ENCODE results near the gene ITPRIPL1.
A peak's percentile ranks its signal among the peaks of the same experiment; 100 is the strongest.

The ITPRIPL1 gene

GRCh38 chr2:96324721-96325040, 436 bp upstream of the ITPRIPL1 start:
- no peak for TF ChIP-seq CTCF (IDR thresholded peaks at IDR 0.05; ENCODE audit: low read depth, low read length)
- peak overlapping the region; percentile 56; the same call in 1 of the 2 replicates for H3K4me3 ChIP-seq (ENCODE audit: low read depth, low read length)

- peak overlapping the region; percentile 56 for H3K4me3 ChIP-seq (ENCODE audit: low read depth, low read length)
Observed at GRCh38 chr2:96325884-96326255, 753 bp downstream of the ITPRIPL1 start.

GRCh38 chr2:96326564-96326963, 1.4 kb downstream of the ITPRIPL1 start:
- TF ChIP-seq CTCF (IDR thresholded peaks at IDR 0.05; ENCODE audit: low read depth, low read length): no peak
- H3K4me3 ChIP-seq (ENCODE audit: low read depth, low read length): no peak overlapping the region

More at GRCh38 chr2:96325884-96326255, 753 bp downstream of the ITPRIPL1 start:
- no peak for TF ChIP-seq CTCF (IDR thresholded peaks at IDR 0.05; ENCODE audit: low read depth, low read length)

- no peak overlapping the region for H3K4me3 ChIP-seq (ENCODE audit: low read depth, low read length)
- no peak for TF ChIP-seq CTCF (IDR thresholded peaks at IDR 0.05; ENCODE audit: low read depth, low read length)
Observed at GRCh38 chr2:96326990-96327820, 2.1 kb downstream of the ITPRIPL1 start.

GRCh38 chr2:96329456-96329855, 4.3 kb downstream of the ITPRIPL1 start:
- no peak overlapping the region for H3K4me3 ChIP-seq (ENCODE audit: low read depth, low read length)
- no peak for TF ChIP-seq CTCF (IDR thresholded peaks at IDR 0.05; ENCODE audit: low read depth, low read length)

- no peak overlapping the region for H3K4me3 ChIP-seq (ENCODE audit: low read depth, low read length)
- no peak for TF ChIP-seq CTCF (IDR thresholded peaks at IDR 0.05; ENCODE audit: low read depth, low read length)
Observed at GRCh38 chr2:96329874-96330273, 4.8 kb downstream of the ITPRIPL1 start.

- H3K4me3 ChIP-seq (ENCODE audit: low read depth, low read length): no peak overlapping the region
- TF ChIP-seq CTCF (IDR thresholded peaks at IDR 0.05; ENCODE audit: low read depth, low read length): no peak
Observed at GRCh38 chr2:96330407-96330806, 5.3 kb downstream of the ITPRIPL1 start.
